K562 (cell line): ENCODE measurements around the gene VEGFA. TPM values are rescaled to one million over a fixed set of nuclear protein-coding genes. Genes with fewer than 3 reads are reported as not detected.

Experiments used
- CBFA2T3 ChIP-seq: fragments of 450-650 bp; IDR thresholded peaks from 2 replicates; pipeline ENCODE4 v1.6.1; 2017
- GATA2 ChIP-seq: sonication (generic); formaldehyde crosslinking; IDR thresholded peaks from 2 replicates; pipeline ENCODE4 v1.4.0; 2020; ENCODE audit warnings: mild to moderate bottlenecking, missing genetic modification reagents
- MCM7 ChIP-seq, 2 experiments: fragments of 450-650 bp; IDR thresholded peaks; 2 replicates each; pipeline ENCODE4 v1.6.1; 2016 to 2018
- U2AF1 ChIP-seq: fragments of 200-400 bp; formaldehyde crosslinking; optimal IDR thresholded peaks from 2 replicates; pipeline ENCODE3; 2017; ENCODE audit warnings: mild to moderate bottlenecking, low read depth, low read length, moderate library complexity
- ZKSCAN3 ChIP-seq: fragments of 250-450 bp; sonication (Bioruptor Pico); IDR thresholded peaks from 2 replicates; pipeline ENCODE4 v1.4.0; 2020
- polyA plus RNA-seq, 8 experiments: library from polyadenylated mRNA; depleted of rRNA in 4 of 8; stranded (reverse) in 5 of 8; unstranded in 3 of 8; fragments of >200 nt; fragmentation: Nextera tagmentation in 2 of 8; fragmentation: Illumina TruSeq in 1 of 8; extraction: Ambion mirVana in 2 of 8; extraction: Trizol in 1 of 8; gene quantifications; 2 replicates each; pipeline versions ENCODE4 v1.2.1 to v1.2.3, GENCODE V29; 2011 to 2014; ENCODE audit warnings: inconsistent platforms in 1 of 8, missing spikeins in 1 of 8
- total RNA-seq, 7 experiments: library from RNA; depleted of rRNA in 6 of 7; stranded (reverse); fragments of >200 nt in 6 of 7; fragmentation: Illumina TruSeq in 2 of 7; extraction: Trizol in 2 of 7; gene quantifications; 2 replicates each; pipeline versions ENCODE4 v1.2.1 to v1.2.3, GENCODE V29; 2011 to 2021; ENCODE audit warnings: low replicate concordance in 1 of 7
- TF ChIP-seq, protein P1 (sequence below): sonication (generic); formaldehyde crosslinking; IDR thresholded peaks from 2 replicates; pipeline ENCODE4 v1.9.0; 2022; ENCODE audit warnings: mild to moderate bottlenecking, missing genetic modification reagents
- TF ChIP-seq, protein P2 (sequence below): fragments of 450-650 bp; IDR thresholded peaks from 2 replicates; pipeline ENCODE4 v1.6.1; 2017; ENCODE audit warnings: antibody characterized with exemption
- TF ChIP-seq, protein P3 (sequence below): IDR thresholded peaks from 2 replicates; pipeline ENCODE4 v1.6.1; 2011; ENCODE audit not compliant: insufficient read length; ENCODE audit errors: extremely low read depth
- TF ChIP-seq, protein P4 (sequence below): sonication (generic); formaldehyde crosslinking; IDR thresholded peaks from 2 replicates; pipeline ENCODE4 v1.8.1; 2023; ENCODE audit warnings: mild to moderate bottlenecking, missing genetic modification reagents

VEGFA gene
- total and polyA plus RNA-seq, 9 of the 15 experiments (the other 6 are each of a cell fraction or from before 2014, with no cell fraction given): 14.0 to 271 (median 124) TPM

DNA sequence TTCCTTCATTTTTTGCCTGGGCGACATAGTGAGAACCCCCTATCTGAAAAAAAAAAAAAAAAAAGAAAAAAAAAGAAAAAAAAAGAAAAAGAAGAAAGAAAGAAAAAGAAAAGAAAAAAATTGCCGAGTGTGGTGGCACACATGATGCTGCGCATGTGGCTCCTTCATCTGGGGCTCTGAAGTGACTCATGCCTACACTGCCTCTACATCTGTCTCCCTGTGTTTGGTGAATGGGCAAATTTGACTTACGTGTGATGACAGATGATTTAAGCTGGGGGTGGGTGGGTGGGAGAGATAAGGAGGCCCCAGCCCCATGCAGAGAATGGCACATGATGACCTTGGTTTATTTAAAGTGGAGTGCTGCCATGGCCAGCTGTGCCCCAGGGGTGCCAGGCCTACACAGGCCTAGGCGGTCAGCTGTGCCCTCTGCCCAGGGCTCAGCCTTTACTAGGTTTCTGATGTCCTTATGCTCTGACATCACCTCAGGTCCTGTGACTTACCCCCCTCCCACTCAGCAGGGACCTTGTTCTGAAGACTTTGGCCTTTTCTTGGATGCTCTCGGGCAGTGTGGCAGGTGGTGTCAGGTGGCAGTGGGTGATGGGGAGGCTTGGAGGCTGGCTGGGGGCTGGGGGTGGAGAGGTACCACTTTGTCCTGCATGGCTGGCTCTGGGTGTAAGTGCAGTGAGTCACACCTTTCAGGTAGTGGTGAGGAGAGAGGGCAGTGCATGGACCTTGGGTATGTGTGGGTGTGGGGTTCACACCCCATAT lies 41.1 kb downstream of the VEGFA start (continued):
- TF ChIP-seq, protein P1, sequence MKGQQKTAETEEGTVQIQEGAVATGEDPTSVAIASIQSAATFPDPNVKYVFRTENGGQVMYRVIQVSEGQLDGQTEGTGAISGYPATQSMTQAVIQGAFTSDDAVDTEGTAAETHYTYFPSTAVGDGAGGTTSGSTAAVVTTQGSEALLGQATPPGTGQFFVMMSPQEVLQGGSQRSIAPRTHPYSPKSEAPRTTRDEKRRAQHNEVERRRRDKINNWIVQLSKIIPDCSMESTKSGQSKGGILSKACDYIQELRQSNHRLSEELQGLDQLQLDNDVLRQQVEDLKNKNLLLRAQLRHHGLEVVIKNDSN (CRISPR knock-in tag): peak; percentile 51
- TF ChIP-seq ZKSCAN3 (CRISPR knock-in tag) (no peak), CBFA2T3 (peak; percentile 52), GATA2 (no peak), U2AF1 (no peak), MCM7 (IDR thresholded peaks at IDR 0.05) (no peak)
- TF ChIP-seq, protein P2, sequence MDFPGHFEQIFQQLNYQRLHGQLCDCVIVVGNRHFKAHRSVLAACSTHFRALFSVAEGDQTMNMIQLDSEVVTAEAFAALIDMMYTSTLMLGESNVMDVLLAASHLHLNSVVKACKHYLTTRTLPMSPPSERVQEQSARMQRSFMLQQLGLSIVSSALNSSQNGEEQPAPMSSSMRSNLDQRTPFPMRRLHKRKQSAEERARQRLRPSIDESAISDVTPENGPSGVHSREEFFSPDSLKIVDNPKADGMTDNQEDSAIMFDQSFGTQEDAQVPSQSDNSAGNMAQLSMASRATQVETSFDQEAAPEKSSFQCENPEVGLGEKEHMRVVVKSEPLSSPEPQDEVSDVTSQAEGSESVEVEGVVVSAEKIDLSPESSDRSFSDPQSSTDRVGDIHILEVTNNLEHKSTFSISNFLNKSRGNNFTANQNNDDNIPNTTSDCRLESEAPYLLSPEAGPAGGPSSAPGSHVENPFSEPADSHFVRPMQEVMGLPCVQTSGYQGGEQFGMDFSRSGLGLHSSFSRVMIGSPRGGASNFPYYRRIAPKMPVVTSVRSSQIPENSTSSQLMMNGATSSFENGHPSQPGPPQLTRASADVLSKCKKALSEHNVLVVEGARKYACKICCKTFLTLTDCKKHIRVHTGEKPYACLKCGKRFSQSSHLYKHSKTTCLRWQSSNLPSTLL: no peak
- TF ChIP-seq, protein P3, sequence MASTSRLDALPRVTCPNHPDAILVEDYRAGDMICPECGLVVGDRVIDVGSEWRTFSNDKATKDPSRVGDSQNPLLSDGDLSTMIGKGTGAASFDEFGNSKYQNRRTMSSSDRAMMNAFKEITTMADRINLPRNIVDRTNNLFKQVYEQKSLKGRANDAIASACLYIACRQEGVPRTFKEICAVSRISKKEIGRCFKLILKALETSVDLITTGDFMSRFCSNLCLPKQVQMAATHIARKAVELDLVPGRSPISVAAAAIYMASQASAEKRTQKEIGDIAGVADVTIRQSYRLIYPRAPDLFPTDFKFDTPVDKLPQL: no peak
- TF ChIP-seq, protein P4, sequence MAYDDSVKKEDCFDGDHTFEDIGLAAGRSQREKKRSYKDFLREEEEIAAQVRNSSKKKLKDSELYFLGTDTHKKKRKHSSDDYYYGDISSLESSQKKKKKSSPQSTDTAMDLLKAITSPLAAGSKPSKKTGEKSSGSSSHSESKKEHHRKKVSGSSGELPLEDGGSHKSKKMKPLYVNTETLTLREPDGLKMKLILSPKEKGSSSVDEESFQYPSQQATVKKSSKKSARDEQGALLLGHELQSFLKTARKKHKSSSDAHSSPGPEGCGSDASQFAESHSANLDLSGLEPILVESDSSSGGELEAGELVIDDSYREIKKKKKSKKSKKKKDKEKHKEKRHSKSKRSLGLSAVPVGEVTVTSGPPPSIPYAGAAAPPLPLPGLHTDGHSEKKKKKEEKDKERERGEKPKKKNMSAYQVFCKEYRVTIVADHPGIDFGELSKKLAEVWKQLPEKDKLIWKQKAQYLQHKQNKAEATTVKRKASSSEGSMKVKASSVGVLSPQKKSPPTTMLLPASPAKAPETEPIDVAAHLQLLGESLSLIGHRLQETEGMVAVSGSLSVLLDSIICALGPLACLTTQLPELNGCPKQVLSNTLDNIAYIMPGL (CRISPR knock-in tag): no peak
